Neural progenitor cell (in vitro differentiated cells): ENCODE data around the gene GABRR3. TPM values are rescaled to one million over a fixed set of nuclear protein-coding genes. Genes with fewer than 3 reads are reported as not detected.

Experiments used
- DNase-seq: peaks from one replicate; pipeline ENCODE4 v3.0.0-alpha.2; 2016; ENCODE audit warnings: low spot score
- H2AFZ ChIP-seq: fragments of 200-600 bp; sonication (generic); replicated peaks from 2 replicates; pipeline ENCODE4 v1.6.1; 2016; ENCODE audit warnings: antibody characterized with exemption
- H3F3A ChIP-seq: fragments of 200-600 bp; sonication (generic); 2 replicates; pipeline ENCODE4 v1.6.1; 2016; ENCODE audit warnings: antibody characterized with exemption, low read depth
- H3K27ac ChIP-seq: fragments of 200-600 bp; sonication (generic); 2 replicates; pipeline ENCODE4 v1.5.1; 2016; ENCODE audit warnings: mild to moderate bottlenecking
- H3K27me3 ChIP-seq: fragments of 200-600 bp; sonication (generic); 2 replicates; pipeline ENCODE4 v1.6.1; 2016; ENCODE audit warnings: mild to moderate bottlenecking, moderate library complexity
- H3K36me3 ChIP-seq: fragments of 200-600 bp; sonication (generic); 2 replicates; pipeline ENCODE4 v1.5.1; 2016
- H3K4me1 ChIP-seq: fragments of 200-600 bp; sonication (generic); 2 replicates; pipeline ENCODE4 v1.6.1; 2016; ENCODE audit warnings: mixed run types
- H3K4me2 ChIP-seq: fragments of 200-600 bp; sonication (generic); 2 replicates; pipeline ENCODE4 v1.6.1; 2016
- H3K4me3 ChIP-seq: fragments of 200-600 bp; sonication (generic); 2 replicates; pipeline ENCODE4 v1.5.1; 2016
- H3K79me2 ChIP-seq: fragments of 200-600 bp; sonication (generic); 2 replicates; pipeline ENCODE4 v1.6.1; 2016; ENCODE audit warnings: low read depth
- H3K9ac ChIP-seq: fragments of 200-600 bp; sonication (generic); 2 replicates; pipeline ENCODE4 v1.6.1; 2016
- H3K9me3 ChIP-seq: fragments of 200-600 bp; sonication (generic); 2 replicates; pipeline ENCODE4 v1.5.1; 2016; ENCODE audit warnings: low read depth
- H4K20me1 ChIP-seq: fragments of 200-600 bp; sonication (generic); 2 replicates; pipeline ENCODE4 v1.6.1; 2016; ENCODE audit warnings: low read depth
- H3K27ac Mint-ChIP-seq: 3 replicates; pipeline ENCODE4 v1.8.0; 2021; ENCODE audit warnings: mixed read lengths
- H3K27me3 Mint-ChIP-seq: 2 replicates; pipeline ENCODE4 v1.8.0; 2022; ENCODE audit warnings: low read depth, mild to moderate bottlenecking, inconsistent platforms, moderate library complexity, mixed read lengths; ENCODE audit not compliant: insufficient read depth
- H3K36me3 Mint-ChIP-seq: 3 replicates; pipeline ENCODE4 v1.8.0; 2021; ENCODE audit warnings: mixed read lengths
- H3K4me1 Mint-ChIP-seq: 3 replicates; pipeline ENCODE4 v1.8.0; 2021; ENCODE audit warnings: mixed read lengths
- H3K4me3 Mint-ChIP-seq: 3 replicates; pipeline ENCODE4 v1.8.0; 2021; ENCODE audit warnings: mild to moderate bottlenecking, moderate library complexity, mixed read lengths
- H3K9me3 Mint-ChIP-seq: 3 replicates; pipeline ENCODE4 v1.8.0; 2020; ENCODE audit warnings: mixed read lengths
- CTCF ChIP-seq: fragments of 200-600 bp; sonication (generic); IDR thresholded peaks from 2 replicates; pipeline ENCODE4 v1.5.1; 2017; ENCODE audit warnings: antibody characterized with exemption, mild to moderate bottlenecking
- EZH2 ChIP-seq: fragments of 200-600 bp; sonication (generic); IDR thresholded peaks from 2 replicates; pipeline ENCODE4 v1.6.1; 2017; ENCODE audit warnings: antibody characterized with exemption, mild to moderate bottlenecking, moderate library complexity
- EZH2phosphoT487 ChIP-seq: fragments of 200-600 bp; sonication (generic); IDR thresholded peaks from 2 replicates; pipeline ENCODE4 v1.6.1; 2017; ENCODE audit warnings: antibody characterized with exemption
- total RNA-seq: library from RNA; depleted of rRNA; stranded (reverse); fragments of >200 nt; gene quantifications from 2 replicates; pipeline ENCODE4 v1.2.3, GENCODE V29; 2015; ENCODE audit warnings: low replicate concordance

Gene GABRR3
- total RNA-seq, 1 donor from 2014 or later = not detected

GRCh38 chr3:97950360-97950759 lies 84.8 kb downstream of the GABRR3 start:
- H3K4me3 Mint-ChIP-seq = no peak overlapping the region

DNA sequence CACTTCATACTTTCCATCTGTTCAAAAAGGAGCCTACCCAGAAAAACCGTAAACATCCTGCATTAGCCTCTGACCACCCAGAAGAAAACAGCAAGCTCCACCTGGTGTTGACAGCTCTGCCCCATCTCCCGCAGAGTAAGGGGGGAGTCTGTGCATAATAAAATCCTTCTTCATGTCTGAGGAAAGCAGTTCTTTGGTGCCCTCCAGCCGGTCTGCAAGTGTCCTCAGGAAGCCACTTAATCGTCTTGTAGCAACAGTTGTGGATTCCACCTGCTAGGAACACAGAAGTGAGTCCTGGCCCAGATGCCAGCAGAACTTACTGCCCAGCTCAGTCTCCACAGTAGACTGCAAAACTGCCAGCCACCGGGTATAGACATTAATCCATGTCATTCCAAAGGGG lies 85.4 kb downstream of the GABRR3 start:
- no peak overlapping the region for H3K4me3 Mint-ChIP-seq

More at GRCh38 chr3:97950360-97950759, 84.8 kb downstream of the GABRR3 start:
- TF ChIP-seq CTCF = no peak
- TF ChIP-seq EZH2 = no peak
- TF ChIP-seq EZH2phosphoT487 = no peak
- H3K9me3 Mint-ChIP-seq = no peaks in the 10 kb centered on the region
- H2AFZ ChIP-seq = no peak overlapping the region
- no peak overlapping the region for H3K27ac Mint-ChIP-seq
- no peaks in the 10 kb centered on the region for H3F3A ChIP-seq
- no peaks in the 10 kb centered on the region for H3K27me3 Mint-ChIP-seq
- no peak overlapping the region for H3K4me3 ChIP-seq
- H3K9ac ChIP-seq = no peak overlapping the region
- no peaks in the 10 kb centered on the region for H3K4me1 ChIP-seq
- H3K36me3 ChIP-seq = peaks cover 2% of the 10 kb centered on the region
- H3K27me3 ChIP-seq = no peaks in the 10 kb centered on the region
- H3K9me3 ChIP-seq = no peaks in the 10 kb centered on the region
- no peak overlapping the region for H3K4me2 ChIP-seq
- H3K27ac ChIP-seq = no peak overlapping the region
- H3K36me3 Mint-ChIP-seq = peaks cover 19% of the 10 kb centered on the region
- H4K20me1 ChIP-seq = no peaks in the 10 kb centered on the region
- H3K4me1 Mint-ChIP-seq = no peaks in the 10 kb centered on the region
- H3K79me2 ChIP-seq = no peaks in the 10 kb centered on the region
- DNase-seq = no peak

GRCh38 chr3:97949110-97949485 lies 86.0 kb downstream of the GABRR3 start:
- Histone ChIP-seq H3K9ac (no peak overlapping the region), H3K4me2 (no peak overlapping the region), H3K36me3 (peaks cover 9% of the 10 kb centered on the region), H2AFZ (no peak overlapping the region), H3K9me3 (no peaks in the 10 kb centered on the region), H3K4me3 (no peak overlapping the region), H3F3A (no peaks in the 10 kb centered on the region), H3K4me1 (no peaks in the 10 kb centered on the region), H3K27ac (no peak overlapping the region), H4K20me1 (no peaks in the 10 kb centered on the region), H3K27me3 (no peaks in the 10 kb centered on the region), H3K79me2 (no peaks in the 10 kb centered on the region)
- no peak for DNase-seq
- TF ChIP-seq EZH2phosphoT487 = no peak
- TF ChIP-seq EZH2 = no peak
- TF ChIP-seq CTCF = no peak
- Mint-ChIP-seq H3K4me1 (no peaks in the 10 kb centered on the region), H3K4me3 (no peak overlapping the region), H3K36me3 (peaks cover 19% of the 10 kb centered on the region), H3K27ac (no peak overlapping the region), H3K27me3 (no peaks in the 10 kb centered on the region), H3K9me3 (no peaks in the 10 kb centered on the region)

More for the DNA sequence above, 85.4 kb downstream of the GABRR3 start:
- no peak overlapping the region for H3K4me3 ChIP-seq
- H3K27ac Mint-ChIP-seq = no peak overlapping the region
- H3K27me3 ChIP-seq = no peaks in the 10 kb centered on the region
- no peak overlapping the region for H2AFZ ChIP-seq
- H4K20me1 ChIP-seq = no peaks in the 10 kb centered on the region
- no peak for TF ChIP-seq CTCF
- no peak for TF ChIP-seq EZH2phosphoT487
- TF ChIP-seq EZH2 = no peak
- H3K36me3 ChIP-seq = peaks cover 4% of the 10 kb centered on the region
- H3K9ac ChIP-seq = no peak overlapping the region
- H3K4me1 Mint-ChIP-seq = no peaks in the 10 kb centered on the region
- H3K9me3 Mint-ChIP-seq = no peaks in the 10 kb centered on the region
- H3K4me1 ChIP-seq = no peaks in the 10 kb centered on the region
- H3K4me2 ChIP-seq = no peak overlapping the region
- DNase-seq = no peak
- no peak overlapping the region for H3K27ac ChIP-seq
- no peaks in the 10 kb centered on the region for H3K79me2 ChIP-seq
- no peaks in the 10 kb centered on the region for H3F3A ChIP-seq
- H3K36me3 Mint-ChIP-seq = peaks cover 19% of the 10 kb centered on the region
- H3K9me3 ChIP-seq = no peaks in the 10 kb centered on the region
- no peaks in the 10 kb centered on the region for H3K27me3 Mint-ChIP-seq
